Small intestine (tissue), 7 donors: ENCODE measurements around the gene INPP4A. TPM values are rescaled to one million over a fixed set of nuclear protein-coding genes. Genes with fewer than 3 reads are reported as not detected.
A peak's percentile ranks its signal among the peaks of the same experiment; 100 is the strongest.

ENCODE experiments used
- DNase-seq, 2 donors: peaks; one replicate each; pipeline versions ENCODE4 v3.0.0 to v3.0.0-alpha.2; 2013
- FAIRE-seq: peaks from 2 replicates; lab custom pipeline; 2012; peaks lifted over from hg19 to GRCh38; lab: Jason Lieb, UNC
- H3K27ac ChIP-seq, 3 donors: one replicate each; pipeline ENCODE4 v1.5.1; 2013; ENCODE audit warnings: low read length in 2 of 3, mild to moderate bottlenecking in 2 of 3, control low read depth in 1 of 3, inconsistent platforms in 1 of 3, low read depth in 1 of 3, moderate library complexity in 1 of 3
- H3K27me3 ChIP-seq, 3 donors: one replicate each; pipeline ENCODE4 v1.6.1; 2013; ENCODE audit warnings: low read length in 3 of 3, inconsistent platforms in 1 of 3; ENCODE audit not compliant: control insufficient read depth in 3 of 3, insufficient read depth in 3 of 3
- H3K36me3 ChIP-seq, 3 donors: one replicate each; pipeline ENCODE4 v1.6.1; 2013; ENCODE audit warnings: low read length in 3 of 3, inconsistent platforms in 1 of 3, low read depth in 1 of 3, mild to moderate bottlenecking in 1 of 3, moderate library complexity in 1 of 3; ENCODE audit not compliant: control insufficient read depth in 3 of 3, insufficient read depth in 2 of 3
- H3K4me1 ChIP-seq, 3 donors: one replicate each; pipeline ENCODE4 v1.6.1; 2013; ENCODE audit warnings: low read length in 2 of 3, inconsistent platforms in 1 of 3, low read depth in 1 of 3, mild to moderate bottlenecking in 1 of 3, moderate library complexity in 1 of 3; ENCODE audit not compliant: control insufficient read depth in 3 of 3, insufficient read depth in 2 of 3
- H3K4me3 ChIP-seq, 3 donors: one replicate each; pipeline ENCODE4 v1.5.1; 2013; ENCODE audit warnings: low read length in 3 of 3, control low read depth in 1 of 3, inconsistent platforms in 1 of 3, low read depth in 1 of 3, mild to moderate bottlenecking in 1 of 3, moderate library complexity in 1 of 3
- H3K9me3 ChIP-seq, 2 donors: one replicate each; pipeline ENCODE4 v1.6.1; 2013; ENCODE audit warnings: low read depth in 1 of 2, low read length in 1 of 2; ENCODE audit not compliant: control insufficient read depth in 2 of 2, insufficient read depth in 1 of 2
- WGBS, 3 donors: extraction: QIAGEN DNeasy Blood & Tissue Kit; methylation state at CpG; one replicate each; pipeline ENCODE4 v1.1.7; 2013; 5-methylcytosine and 5-hydroxymethylcytosine counted together
- polyA plus RNA-seq, 4 donors: library from polyadenylated mRNA; stranded (reverse) in 3 of 4; unstranded in 1 of 4; fragments of 200-250 nt in 3 of 4; fragments of 120-200 nt in 1 of 4; gene quantifications; one replicate each; pipeline versions ENCODE4 v1.2.1 to v1.2.3, GENCODE V29; 2013
- donor health status: healthy with polysubstance abuse.
- donor health status: control.
- donor health status: control.
- donor health status: Bipolar disorder and iron deficiency.
- donor health status: healthy.

Gene INPP4A
- polyA plus RNA-seq, 4 donors, result 1.6 to 8.3 (median 4.1) TPM

DNA sequence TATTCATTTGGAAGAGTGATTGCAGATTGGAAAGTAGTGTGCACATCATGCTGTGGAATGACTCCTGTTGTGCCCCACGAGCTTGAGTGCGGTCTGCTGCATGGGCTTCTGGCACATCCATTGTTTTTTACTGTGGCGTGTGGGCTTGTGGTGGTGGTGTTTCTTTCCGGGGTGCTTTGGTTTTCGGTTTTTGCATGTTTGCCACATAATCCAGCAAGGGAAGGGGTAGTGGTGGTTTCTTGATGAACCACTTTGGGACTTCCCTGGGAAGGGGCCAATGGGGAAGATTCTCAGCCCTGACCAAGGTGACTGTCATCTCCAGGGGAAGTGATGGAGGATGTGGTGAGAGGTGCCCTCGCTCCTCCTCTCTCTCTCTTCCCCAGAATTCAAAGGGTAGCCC lies 106.7 kb downstream of the INPP4A start:
- Histone ChIP-seq H3K4me1 (no peaks in the 10 kb centered on the region), H3K9me3 (no peaks in the 10 kb centered on the region), H3K4me3 (no peak overlapping the region), H3K36me3 (peaks cover 4 to 58% (median 6%) of the 10 kb centered on the region in 3 donors), H3K27me3 (no peaks in the 10 kb centered on the region), H3K27ac (no peak overlapping the region)
- no peak for DNase-seq
- FAIRE-seq, result no peak
- 72 to 91% (median 77%) methylated on average over 6 of the region's 6 CpGs for WGBS, 3 donors

DNA sequence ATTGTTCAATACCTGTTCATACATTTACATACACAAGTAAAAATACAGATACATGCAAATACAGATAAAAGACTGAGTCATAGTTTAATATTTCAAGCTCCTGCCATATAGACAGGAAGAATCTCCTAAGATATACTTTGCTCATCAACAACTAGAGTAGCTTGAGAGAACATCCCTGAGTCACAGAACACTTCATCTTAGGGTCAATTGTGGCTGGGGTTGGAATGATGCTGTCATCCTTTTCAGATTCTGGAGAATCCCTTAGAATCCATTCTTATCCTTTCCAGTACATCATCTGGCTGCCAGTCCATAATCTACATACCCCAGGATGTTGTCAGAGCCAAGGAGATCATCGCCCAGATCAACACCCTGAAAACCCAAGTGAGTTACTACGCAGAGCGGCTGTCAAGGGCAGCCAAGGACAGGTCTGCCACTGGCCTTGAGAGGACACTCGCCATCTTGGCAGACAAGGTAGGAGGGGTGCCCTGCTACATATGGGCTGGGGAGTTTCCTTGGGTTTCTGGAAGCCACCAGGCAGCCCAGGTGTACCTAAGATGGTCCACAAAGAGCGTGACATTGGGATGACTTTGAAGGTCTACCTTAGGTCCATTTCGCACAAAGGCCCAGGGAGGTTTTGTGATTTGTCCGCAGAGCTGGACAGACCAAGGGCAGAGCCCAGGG lies 108.0 kb downstream of the INPP4A start:
- FAIRE-seq, result no peak
- Histone ChIP-seq H3K27me3 (no peaks in the 10 kb centered on the region), H3K27ac (no peak overlapping the region), H3K36me3 (peaks cover 4 to 49% (median 6%) of the 10 kb centered on the region in 3 donors), H3K4me3 (no peak overlapping the region), H3K9me3 (no peaks in the 10 kb centered on the region), H3K4me1 (no peaks in the 10 kb centered on the region)
- WGBS, 3 donors, result 97 to 99% (median 99%) methylated on average over 7 of the region's 7 CpGs
- DNase-seq, result no peak

DNA sequence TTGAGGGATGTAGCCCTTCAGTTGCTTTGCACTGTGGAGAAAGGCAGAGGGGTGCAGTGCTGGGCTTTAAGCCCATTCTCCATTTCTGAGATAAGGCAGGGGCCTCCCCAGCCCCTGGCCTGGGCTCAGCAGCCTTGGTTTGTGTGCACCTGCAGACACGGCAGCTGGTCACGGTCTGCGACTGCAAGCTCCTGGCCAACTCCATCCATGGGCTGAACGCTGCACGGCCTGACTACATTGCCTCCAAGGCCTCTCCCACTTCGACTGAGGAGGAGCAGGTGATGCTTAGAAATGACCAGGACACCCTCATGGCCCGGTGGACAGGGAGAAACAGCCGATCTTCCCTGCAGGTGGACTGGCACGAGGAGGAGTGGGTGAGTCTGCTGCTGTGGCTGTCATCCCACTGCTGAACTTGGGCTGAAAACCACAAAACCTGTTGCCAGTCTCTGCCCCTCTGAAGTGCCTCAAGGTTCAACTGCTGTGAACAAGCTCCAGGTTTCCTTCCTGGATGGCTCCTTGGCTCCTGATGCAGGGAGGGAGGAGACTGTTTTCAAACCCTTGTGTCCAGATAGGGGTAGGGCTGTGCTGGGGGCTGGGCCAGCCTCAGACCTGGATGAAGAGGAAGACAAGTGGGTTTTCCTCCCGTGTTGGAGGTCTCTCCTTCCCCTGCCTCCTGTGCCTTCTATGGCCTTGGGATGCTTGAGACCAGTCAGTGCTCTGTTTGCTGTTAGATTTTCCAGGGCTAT lies 109.6 kb downstream of the INPP4A start:
- Histone ChIP-seq H3K9me3 (no peaks in the 10 kb centered on the region), H3K36me3 (peaks cover 4 to 42% (median 6%) of the 10 kb centered on the region in 3 donors), H3K4me1 (no peaks in the 10 kb centered on the region), H3K4me3 (no peak overlapping the region), H3K27me3 (no peaks in the 10 kb centered on the region), H3K27ac (no peak overlapping the region)
- FAIRE-seq (no peak), DNase-seq (no peak)
- WGBS, 3 donors, result 85 to 92% (median 86%) methylated on average over 10 of the region's 10 CpGs

DNA sequence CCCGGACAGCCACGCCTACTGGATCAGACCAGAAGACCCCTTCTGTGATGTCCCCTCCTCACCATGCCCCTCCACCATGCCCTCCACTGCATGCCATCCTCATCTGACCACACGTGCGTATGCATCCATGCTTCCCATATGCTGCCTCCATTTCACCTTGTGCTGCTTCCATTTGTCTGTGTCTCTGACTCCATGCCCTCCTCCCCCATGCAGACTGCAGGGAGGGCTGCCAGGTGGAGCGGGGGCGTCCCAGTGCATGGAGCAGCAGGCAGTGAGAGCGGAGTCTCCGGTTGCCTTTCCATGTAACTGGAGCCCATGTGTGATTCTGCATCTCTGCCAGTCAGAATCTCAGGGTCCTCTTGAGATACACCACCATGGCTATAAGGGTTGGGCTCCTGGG lies 111.0 kb downstream of the INPP4A start:
- DNase-seq (no peak), FAIRE-seq (no peak)
- H3K4me1 ChIP-seq, result no peaks in the 10 kb centered on the region
- no peaks in the 10 kb centered on the region for H3K27me3 ChIP-seq
- H3K4me3 ChIP-seq, result no peak overlapping the region
- peaks cover 3 to 40% (median 4%) of the 10 kb centered on the region in 3 donors for H3K36me3 ChIP-seq
- 93 to 95% (median 94%) methylated on average over 8 of the region's 8 CpGs for WGBS, 3 donors
- H3K9me3 ChIP-seq, result no peaks in the 10 kb centered on the region
- no peak overlapping the region for H3K27ac ChIP-seq

DNA sequence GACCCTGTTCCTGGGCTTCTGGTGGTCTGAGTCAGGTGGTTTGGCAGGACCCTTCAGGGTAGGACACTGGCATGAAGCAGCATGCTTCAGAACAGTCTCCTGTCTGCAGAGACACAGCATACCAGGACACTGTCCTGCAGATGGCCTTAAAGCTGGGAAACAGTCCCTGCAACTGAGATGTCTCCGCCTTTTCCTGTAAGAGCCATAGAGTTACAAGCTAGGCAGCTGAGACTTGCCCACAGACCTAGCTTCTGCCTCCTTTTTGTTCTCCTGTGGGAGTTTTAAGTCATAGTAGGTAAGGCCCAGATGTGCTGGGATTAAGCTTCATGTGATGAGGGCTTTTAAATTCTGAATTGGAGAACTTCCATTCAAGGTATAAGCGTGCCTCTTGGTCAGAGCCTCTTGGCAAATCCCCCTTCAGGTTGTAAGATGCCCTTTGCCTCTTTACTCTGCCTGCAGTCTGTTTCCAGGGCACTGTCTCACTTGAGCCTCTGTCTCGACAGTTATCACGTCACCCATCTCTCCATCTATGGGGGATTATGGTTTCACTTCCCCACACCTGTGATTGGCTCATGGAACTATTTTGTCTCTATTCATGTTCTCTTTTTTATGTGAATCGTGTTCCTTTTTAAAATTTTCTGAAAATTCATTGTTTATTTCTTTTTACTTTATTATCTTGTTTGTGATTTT lies 111.8 kb downstream of the INPP4A start:
- Histone ChIP-seq H3K27me3 (no peaks in the 10 kb centered on the region), H3K27ac (no peak overlapping the region), H3K4me3 (no peak overlapping the region), H3K36me3 (peaks cover 3 to 41% (median 4%) of the 10 kb centered on the region in 3 donors), H3K9me3 (no peaks in the 10 kb centered on the region), H3K4me1 (no peaks in the 10 kb centered on the region)
- FAIRE-seq, result no peak
- WGBS, 3 donors, result 78 to 88% (median 82%) methylated on average over 5 of the region's 5 CpGs
- no peak for DNase-seq

DNA sequence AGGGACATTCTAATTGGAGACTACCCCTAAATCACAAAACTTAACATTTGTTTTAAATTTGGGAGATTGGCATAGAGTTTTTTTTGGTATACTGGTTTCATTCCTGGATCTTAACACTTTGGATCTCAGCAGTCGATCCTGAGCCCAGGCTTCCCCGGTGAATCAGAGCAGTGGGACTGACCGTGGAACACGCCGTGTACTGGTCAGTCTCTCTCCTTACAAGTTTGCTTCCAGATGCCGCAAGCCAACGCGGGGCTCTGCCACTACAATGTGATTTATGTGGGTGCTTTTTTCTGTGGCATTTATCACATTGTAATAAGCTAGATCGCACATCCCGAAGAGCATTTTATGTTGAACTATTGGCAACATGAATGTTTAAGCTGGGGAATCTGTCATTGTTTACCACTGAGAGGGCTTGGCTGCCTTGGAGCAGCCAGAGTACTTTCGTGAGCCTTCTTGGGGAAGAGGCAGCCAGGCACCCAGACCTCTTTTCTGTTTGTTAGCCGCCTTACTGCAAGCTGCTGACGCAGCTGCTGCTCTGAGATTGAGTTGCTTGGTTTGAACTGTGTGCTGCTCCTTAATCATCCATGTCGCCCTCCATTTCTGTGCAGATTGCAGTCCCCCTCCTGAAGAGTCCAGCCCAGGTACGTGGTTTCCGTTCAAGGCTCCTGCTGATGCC lies 114.3 kb downstream of the INPP4A start:
- FAIRE-seq (no peak), DNase-seq (no peak)
- peak overlapping the region in 1 of 3 donors; percentile 18 for H3K27ac ChIP-seq
- WGBS, 3 donors, result 82 to 96% (median 88%) methylated on average over 16 of the region's 16 CpGs
- H3K36me3 ChIP-seq, result peaks cover 0 to 36% (median 0%) of the 10 kb centered on the region in 3 donors
- no peaks in the 10 kb centered on the region for H3K9me3 ChIP-seq
- no peaks in the 10 kb centered on the region for H3K27me3 ChIP-seq
- H3K4me1 ChIP-seq, result no peaks in the 10 kb centered on the region
- no peak overlapping the region for H3K4me3 ChIP-seq

DNA sequence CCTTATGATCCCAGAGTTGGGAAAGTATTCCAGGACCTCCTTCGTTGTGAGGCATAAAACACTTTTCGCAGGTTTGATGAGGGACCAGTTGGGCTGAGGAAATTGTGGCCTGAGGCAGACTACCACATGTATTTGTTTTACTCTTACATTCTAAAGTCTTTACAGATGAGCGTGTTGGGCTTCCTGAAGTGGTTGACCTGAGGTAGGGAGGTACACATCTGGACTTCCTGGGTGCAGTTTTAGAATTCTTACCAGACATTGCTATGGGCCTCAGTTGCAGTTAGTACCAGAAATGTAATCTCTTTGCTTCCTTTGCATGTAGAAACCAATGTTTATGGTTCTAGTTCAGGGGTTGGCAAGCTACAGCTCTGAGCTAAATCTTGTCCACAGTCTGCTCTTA lies 114.9 kb downstream of the INPP4A start:
- FAIRE-seq (no peak), DNase-seq (no peak)
- peak overlapping the region in 1 of 3 donors; percentile 18 for H3K27ac ChIP-seq
- peaks cover 0 to 36% (median 0%) of the 10 kb centered on the region in 3 donors for H3K36me3 ChIP-seq
- no peaks in the 10 kb centered on the region for H3K9me3 ChIP-seq
- WGBS, 3 donors, result 66 to 90% (median 75%) methylated on average over 3 of the region's 3 CpGs
- no peak overlapping the region for H3K4me3 ChIP-seq
- H3K4me1 ChIP-seq, result no peaks in the 10 kb centered on the region
- H3K27me3 ChIP-seq, result no peaks in the 10 kb centered on the region

DNA sequence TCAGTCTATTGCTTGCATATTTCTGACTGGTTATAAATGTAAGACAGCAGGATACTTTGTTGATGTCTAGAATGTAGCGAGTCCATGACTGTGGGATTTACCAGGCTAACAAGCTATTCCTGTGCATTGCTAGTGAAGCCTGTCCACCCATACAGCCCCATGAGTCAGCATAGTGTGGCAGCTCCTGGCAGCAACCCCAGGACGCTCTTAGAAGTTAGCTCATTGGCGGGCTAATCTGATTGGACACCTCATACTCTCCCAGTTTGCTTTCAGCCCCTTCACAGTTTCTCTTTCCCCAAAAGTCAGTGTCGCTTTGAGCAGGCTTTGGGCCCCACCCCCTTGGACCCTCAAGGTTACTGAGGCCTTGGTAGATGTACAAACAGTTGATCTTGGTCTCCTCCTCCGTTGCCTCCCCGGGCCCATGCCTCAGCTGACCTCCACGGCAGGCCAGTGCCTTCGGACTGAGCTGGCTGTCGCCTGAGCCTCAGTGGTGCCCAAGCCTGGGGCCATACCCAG lies 115.7 kb downstream of the INPP4A start:
- Histone ChIP-seq H3K27ac (peak overlapping the region in 1 of 3 donors; percentile 32), H3K4me1 (no peaks in the 10 kb centered on the region), H3K9me3 (no peaks in the 10 kb centered on the region), H3K4me3 (no peak overlapping the region), H3K36me3 (peaks cover 0 to 39% (median 0%) of the 10 kb centered on the region in 3 donors), H3K27me3 (no peaks in the 10 kb centered on the region)
- 89 to 93% (median 90%) methylated on average over 9 of the region's 9 CpGs for WGBS, 3 donors
- DNase-seq, result no peak
- no peak for FAIRE-seq
